Lower leg skin (tissue), 3 donors: Measurements from ENCODE around the gene SCIMP.

Experiments
- POLR2A ChIP-seq, 2 donors: fragments of 450-650 bp; IDR thresholded peaks; one replicate each; pipeline ENCODE4 v1.6.1; 2016 to 2017; ENCODE audit warnings: antibody characterized with exemption in 2 of 2, mild to moderate bottlenecking in 1 of 2, moderate library complexity in 1 of 2
- TF ChIP-seq, protein P1 (sequence below), 3 donors: fragments of 450-650 bp; IDR thresholded peaks; one replicate each; pipeline ENCODE4 v1.5.1; 2016; ENCODE audit warnings: antibody characterized with exemption in 3 of 3, mild to moderate bottlenecking in 3 of 3, moderate library complexity in 2 of 3

DNA sequence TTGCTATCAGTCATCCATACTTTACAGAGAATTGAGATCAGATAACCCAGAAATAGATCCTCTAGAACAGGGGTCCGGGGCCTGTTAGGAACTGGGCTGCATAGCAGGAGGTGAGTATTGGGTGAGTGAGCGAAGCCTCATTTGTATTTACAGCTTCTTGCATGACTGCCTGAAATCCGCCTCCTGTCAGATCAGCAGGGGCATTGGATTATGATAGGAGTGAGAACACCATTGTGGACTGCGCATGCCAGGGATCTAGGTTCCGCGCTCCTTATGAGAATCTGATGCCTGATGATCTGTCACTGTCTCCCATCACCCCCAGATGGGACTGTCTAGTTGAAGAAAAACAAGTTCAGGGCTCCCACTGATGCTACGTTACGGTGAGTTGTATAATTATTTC is 13.0 kb upstream of the SCIMP start:
- TF ChIP-seq, protein P1, sequence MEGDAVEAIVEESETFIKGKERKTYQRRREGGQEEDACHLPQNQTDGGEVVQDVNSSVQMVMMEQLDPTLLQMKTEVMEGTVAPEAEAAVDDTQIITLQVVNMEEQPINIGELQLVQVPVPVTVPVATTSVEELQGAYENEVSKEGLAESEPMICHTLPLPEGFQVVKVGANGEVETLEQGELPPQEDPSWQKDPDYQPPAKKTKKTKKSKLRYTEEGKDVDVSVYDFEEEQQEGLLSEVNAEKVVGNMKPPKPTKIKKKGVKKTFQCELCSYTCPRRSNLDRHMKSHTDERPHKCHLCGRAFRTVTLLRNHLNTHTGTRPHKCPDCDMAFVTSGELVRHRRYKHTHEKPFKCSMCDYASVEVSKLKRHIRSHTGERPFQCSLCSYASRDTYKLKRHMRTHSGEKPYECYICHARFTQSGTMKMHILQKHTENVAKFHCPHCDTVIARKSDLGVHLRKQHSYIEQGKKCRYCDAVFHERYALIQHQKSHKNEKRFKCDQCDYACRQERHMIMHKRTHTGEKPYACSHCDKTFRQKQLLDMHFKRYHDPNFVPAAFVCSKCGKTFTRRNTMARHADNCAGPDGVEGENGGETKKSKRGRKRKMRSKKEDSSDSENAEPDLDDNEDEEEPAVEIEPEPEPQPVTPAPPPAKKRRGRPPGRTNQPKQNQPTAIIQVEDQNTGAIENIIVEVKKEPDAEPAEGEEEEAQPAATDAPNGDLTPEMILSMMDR (IDR thresholded peaks at IDR 0.05), result no peak
- TF ChIP-seq POLR2A (IDR thresholded peaks at IDR 0.05), result no peak
